SK-N-DZ (cell line): ENCODE data around the gene VPS35. TPM values are rescaled to one million over a fixed set of nuclear protein-coding genes. Genes with fewer than 3 reads are reported as not detected.

ENCODE experiments used
- DNase-seq: peaks from one replicate; pipeline ENCODE4 v3.0.0-alpha.2; 2015; ENCODE audit warnings: low spot score
- polyA plus RNA-seq, 2 experiments: library from polyadenylated mRNA; depleted of rRNA; stranded (reverse); fragments of >200 nt; gene quantifications; 2 replicates each; pipeline ENCODE4 v1.2.3, GENCODE V29; 2014

The VPS35 gene
- polyA plus RNA-seq (2014; cell fraction: cytosol; rRNA removed) = 86.1 and 150 TPM in 2 replicates
- 49.8 and 110 TPM in 2 replicates for polyA plus RNA-seq (2014; cell fraction: nucleus; rRNA removed)

GRCh38 chr16:46688654-46689364 is at the start of gene VPS35:
Gene VPS35 (minus strand): TSS chr16:46689178. CDS start chr16:46689133, 45 bp downstream.
- DNase-seq = peak; percentile 99

- DNase-seq = no peak
Measured at GRCh38 chr16:46737621-46738214, 48.7 kb upstream of the VPS35 start.

- DNase-seq = no peak
Measured at GRCh38 chr16:46736695-46737094, 47.7 kb upstream of the VPS35 start.

DNA sequence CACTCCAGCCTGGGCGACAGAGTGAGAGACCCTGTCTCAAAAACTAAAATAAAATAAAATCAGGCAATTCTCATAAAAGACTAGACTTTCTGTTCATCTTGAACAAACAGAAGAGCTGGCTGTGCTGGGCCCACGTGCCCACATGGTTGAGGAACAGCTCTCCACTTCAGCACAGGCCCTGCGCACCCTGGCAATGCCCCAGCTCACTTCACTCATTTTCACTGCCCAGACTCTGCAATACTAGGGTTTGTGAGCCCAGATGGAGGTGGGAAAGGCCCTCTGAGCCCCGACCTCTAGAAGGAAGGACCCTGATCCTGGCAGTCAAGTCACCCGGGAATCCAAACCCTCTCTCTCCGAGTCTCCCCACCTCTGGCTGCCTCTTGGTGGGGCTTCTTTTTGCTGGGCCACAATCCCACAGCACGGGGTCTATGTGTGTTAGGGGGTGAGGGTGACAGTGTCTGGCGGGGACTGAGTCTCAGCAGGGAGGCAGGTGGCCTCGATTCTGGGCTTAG is 44.4 kb upstream of the VPS35 start:
- DNase-seq = no peak

DNA sequence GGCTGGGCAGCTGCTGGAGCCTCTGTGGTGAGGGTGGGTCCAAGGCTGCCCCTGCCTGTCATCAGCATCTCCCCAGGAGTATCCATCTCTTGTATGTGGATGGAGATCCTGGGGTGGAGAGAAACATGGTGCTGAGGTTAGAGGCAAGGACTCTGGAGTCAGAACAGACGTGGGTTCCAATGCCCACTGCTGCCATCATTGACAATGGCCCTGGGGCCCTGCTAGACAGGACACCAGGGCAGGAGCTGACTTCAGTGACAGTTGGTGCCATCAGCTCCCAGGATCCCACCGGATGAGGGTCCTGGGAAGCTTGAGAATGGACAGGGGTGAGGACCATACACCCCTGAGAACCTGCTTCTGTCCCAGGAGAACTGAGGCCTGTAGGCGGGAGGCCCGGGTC is 43.6 kb upstream of the VPS35 start:
- DNase-seq = no peak

DNA sequence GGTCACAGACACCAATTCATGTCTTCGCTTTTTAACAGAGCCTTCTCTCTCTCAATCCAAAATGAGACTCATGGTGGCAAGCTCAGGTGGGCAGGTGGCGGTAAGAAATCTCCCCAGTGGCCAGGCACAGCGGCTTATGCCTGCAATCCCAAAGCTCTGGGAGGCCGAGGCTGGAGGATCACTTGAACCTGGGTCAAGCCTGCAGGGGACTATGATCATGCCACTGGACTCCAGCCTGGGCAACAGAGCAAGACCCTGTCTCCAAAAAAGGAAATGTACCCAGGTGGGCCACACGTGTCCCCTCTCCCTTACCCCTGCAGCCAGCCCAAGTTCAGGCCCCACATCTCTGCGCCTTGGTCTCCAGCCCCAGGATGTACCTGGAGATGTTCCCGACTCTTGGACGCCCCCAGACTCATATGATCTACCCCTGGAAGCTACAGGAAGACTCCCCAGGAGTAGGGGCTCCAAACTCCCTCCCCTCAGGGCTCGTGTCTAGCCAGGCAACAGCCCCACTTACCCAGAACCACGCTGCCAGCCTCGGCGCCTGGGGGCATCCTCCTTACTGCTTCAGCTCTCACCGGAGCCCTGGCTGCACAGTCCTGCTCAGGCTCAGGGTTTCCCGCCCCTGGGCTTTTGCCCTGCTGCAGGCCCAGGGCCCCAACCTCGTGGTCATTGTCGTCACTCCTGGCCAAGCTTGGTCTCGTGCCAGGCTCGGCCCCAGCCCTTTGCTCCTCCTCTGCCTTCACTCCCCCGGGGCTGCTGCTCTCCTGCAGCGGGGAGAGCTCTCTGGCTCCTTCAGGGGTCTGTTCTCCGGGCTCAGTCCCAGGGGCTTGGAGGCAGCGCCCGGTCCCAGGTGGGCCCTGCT is 42.9 kb upstream of the VPS35 start:
- no peak for DNase-seq

- no peak for DNase-seq
Measured at GRCh38 chr16:46730801-46731690, 42.1 kb upstream of the VPS35 start.

GRCh38 chr16:46730126-46730525 is 41.1 kb upstream of the VPS35 start:
- DNase-seq = no peak

- DNase-seq = no peak
Measured at GRCh38 chr16:46729326-46729995, 40.5 kb upstream of the VPS35 start.

GRCh38 chr16:46728806-46729205 is 39.8 kb upstream of the VPS35 start:
- no peak for DNase-seq

DNA sequence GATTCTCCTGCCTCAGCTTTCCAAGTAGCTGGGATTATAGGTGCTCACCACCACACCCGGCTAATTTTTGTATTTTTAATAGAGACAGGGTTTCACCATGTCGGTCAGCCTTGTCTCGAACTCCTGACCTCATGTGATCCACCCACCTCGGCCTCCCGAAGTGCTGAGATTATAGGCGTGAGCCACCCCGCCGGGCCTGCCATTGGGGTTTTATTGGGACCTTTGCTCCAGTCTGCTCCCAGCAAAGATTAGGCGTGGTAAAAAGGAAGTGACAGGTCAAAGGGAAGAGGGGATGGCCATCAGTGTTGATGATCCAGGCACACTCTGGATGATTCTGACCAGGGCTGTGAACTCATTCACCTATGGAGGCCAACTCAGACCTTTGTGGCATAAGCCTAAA is 38.7 kb upstream of the VPS35 start:
- DNase-seq = no peak

GRCh38 chr16:46727184-46727583 is 38.2 kb upstream of the VPS35 start:
- DNase-seq = no peak

DNA sequence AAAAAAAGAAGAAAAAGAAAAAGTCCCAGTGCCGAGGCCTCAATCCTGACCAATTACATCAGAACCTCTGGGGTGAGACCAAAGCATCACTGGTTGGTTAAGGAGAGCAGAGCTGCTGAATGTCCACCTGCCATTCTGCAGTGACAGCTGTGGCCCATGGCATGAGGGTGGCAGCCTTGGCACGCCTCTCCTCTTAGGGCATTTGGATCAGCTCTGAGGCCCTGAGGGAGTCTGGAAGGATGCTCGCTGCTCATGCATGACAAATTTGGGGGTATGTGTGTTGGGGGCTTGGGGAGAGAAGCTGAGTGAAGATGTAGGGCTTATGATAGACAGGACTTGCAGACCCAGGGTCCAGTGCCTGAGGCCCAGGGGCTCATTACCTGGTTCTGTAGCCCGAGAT is 32.9 kb upstream of the VPS35 start:
- no peak for DNase-seq

GRCh38 chr16:46720619-46721018 is 31.6 kb upstream of the VPS35 start:
- DNase-seq = no peak

GRCh38 chr16:46719528-46719927 is 30.6 kb upstream of the VPS35 start:
- no peak for DNase-seq

- DNase-seq = no peak
Measured at GRCh38 chr16:46718214-46718613, 29.2 kb upstream of the VPS35 start.

GRCh38 chr16:46717692-46718091 is 28.7 kb upstream of the VPS35 start:
- DNase-seq = no peak

DNA sequence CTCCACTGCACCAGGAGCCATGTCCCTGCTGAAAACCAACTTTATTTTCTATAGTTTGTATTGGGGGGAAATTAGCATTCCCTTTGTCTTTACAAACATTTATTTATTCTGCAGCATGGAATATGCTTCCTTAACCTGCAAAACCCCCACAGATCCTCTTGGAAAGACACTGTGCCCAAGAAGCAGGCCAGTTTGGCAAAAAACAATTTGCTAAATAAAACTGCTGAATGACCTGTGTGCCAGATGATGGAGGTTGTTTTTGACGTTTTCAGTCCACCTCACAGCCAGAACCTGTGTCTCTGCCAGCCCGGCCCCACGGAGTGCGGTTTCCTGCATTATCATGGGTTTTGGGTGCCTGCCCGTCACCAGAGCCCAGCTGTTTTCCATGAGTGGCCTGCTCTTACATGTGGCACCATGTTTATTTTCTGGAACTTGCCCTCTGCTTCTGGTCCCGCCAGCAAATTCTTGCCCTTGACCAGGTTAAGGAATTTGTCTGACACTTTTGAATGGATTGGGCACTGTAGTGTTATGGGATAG is 26.9 kb upstream of the VPS35 start:
- no peak for DNase-seq

GRCh38 chr16:46714797-46715591 is 26.0 kb upstream of the VPS35 start:
- no peak for DNase-seq
